ENCODE data around the gene DISP3.

The DISP3 gene

DNA sequence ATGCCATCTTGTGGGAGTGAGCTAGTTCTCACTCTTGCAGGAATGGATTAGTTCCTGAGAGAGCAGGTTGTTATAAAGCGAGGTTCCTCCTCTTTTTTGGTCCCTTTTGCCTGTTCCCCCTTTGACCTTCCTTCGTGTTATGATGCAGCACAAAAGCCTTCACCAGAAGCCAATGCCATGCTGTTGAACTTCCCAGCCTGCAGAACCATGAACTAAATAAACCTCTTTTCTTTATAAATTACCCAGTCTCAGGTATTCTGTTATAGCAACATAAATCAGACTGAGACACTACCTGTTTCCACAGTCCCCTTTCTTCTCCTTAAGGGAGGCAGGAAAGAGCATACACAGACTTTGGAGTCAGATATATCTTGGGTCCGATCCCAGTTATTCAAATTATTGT, 25.6 kb downstream of the DISP3 start:
- no peak for DNase-seq (ENCODE audit: low read depth)
- Histone ChIP-seq H3K9ac (ENCODE audit: low read length) (no peak overlapping the region), H3K4me1 (ENCODE audit: control insufficient read depth, insufficient read depth, low read length) (no peaks in the 10 kb centered on the region), H3K36me3 (ENCODE audit: control insufficient read depth, insufficient read depth, low read length, severe bottlenecking) (no peaks in the 10 kb centered on the region), H3K27me3 (replicated peaks; ENCODE audit: control insufficient read depth, insufficient read depth, low read length) (peaks cover 6% of the 10 kb centered on the region), H3K4me3 (ENCODE audit: low read length) (no peak overlapping the region), H3K9me3 (ENCODE audit: control insufficient read depth, low read length) (peaks cover 79% of the 10 kb centered on the region)

DNA sequence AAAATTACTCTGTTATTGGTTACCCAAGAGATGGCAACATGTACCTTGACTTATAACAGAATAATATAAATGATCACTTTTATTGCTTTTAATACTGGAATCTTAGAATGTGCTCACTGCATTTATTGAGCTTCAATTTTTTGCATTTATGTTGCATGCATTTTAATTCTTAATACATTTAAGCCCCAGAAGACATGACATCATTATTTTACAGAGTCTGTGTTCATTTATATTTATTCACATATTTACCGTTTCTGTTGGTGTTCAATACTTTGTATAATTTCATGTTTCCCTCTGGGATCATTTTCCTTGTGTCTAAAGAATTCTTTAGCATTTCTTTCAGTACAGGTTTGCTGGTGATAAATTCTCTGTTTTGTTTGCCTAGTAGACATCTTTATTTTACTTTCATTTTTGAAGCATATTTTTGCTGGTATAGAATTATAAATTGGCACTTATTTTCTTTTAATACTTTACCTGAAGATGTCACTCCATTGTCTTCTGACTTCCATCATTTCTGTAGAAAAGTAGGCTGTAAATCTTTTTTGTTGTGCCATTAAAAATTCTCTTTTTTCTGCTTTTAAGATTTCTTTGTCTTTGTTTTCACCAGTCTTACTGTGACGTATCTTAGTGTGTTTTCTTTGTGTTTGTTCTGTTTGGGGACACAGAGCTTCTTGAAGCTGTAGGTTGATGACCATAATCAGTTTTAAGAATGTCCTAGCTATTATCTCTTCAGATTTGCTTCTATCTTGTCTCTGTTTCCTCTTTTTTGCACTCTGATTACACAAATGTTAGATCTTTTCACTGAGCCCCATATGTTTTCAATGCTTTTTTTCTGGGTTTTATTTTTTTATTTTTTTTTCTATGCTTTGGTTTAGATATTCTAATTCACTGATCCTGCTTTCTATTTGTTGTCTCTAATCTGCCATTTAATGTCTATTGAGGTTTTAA, 26.9 kb downstream of the DISP3 start:
- Histone ChIP-seq H3K9ac (ENCODE audit: low read length) (no peak overlapping the region), H3K27me3 (replicated peaks; ENCODE audit: control insufficient read depth, insufficient read depth, low read length) (no peaks in the 10 kb centered on the region), H3K4me3 (ENCODE audit: low read length) (no peak overlapping the region), H3K36me3 (ENCODE audit: control insufficient read depth, insufficient read depth, low read length, severe bottlenecking) (no peaks in the 10 kb centered on the region), H3K9me3 (ENCODE audit: control insufficient read depth, low read length) (peaks cover 82% of the 10 kb centered on the region), H3K4me1 (ENCODE audit: control insufficient read depth, insufficient read depth, low read length) (no peaks in the 10 kb centered on the region)
- DNase-seq (ENCODE audit: low read depth), result no peak

DNA sequence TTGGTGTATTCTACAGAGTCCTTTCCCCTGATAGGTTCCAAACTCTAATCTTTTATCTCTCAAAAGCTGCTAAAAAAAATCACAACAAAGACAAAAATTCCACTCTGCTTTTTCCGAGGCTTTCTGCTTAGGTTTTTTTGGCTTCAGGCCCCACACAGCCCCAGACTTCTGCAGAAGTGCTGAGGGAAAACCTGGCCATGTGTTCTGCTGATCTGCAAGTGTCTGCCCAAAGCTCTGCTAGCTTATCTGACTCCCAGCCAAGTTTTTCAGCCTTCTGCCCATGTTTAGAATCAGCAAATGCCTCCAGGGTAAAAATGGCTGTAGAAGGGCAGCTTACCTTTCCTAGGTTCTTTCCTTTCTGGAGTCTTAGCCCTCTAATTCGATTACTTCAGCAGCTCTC, 28.4 kb downstream of the DISP3 start:
- no peaks in the 10 kb centered on the region for H3K27me3 ChIP-seq (replicated peaks; ENCODE audit: control insufficient read depth, insufficient read depth, low read length)
- no peaks in the 10 kb centered on the region for H3K36me3 ChIP-seq (ENCODE audit: control insufficient read depth, insufficient read depth, low read length, severe bottlenecking)
- no peak for DNase-seq (ENCODE audit: low read depth)
- peaks cover 77% of the 10 kb centered on the region for H3K9me3 ChIP-seq (ENCODE audit: control insufficient read depth, low read length)
- H3K4me3 ChIP-seq (ENCODE audit: low read length), result peak overlapping the region; percentile 27
- H3K4me1 ChIP-seq (ENCODE audit: control insufficient read depth, insufficient read depth, low read length), result no peaks in the 10 kb centered on the region
- no peak overlapping the region for H3K9ac ChIP-seq (ENCODE audit: low read length)

DNA sequence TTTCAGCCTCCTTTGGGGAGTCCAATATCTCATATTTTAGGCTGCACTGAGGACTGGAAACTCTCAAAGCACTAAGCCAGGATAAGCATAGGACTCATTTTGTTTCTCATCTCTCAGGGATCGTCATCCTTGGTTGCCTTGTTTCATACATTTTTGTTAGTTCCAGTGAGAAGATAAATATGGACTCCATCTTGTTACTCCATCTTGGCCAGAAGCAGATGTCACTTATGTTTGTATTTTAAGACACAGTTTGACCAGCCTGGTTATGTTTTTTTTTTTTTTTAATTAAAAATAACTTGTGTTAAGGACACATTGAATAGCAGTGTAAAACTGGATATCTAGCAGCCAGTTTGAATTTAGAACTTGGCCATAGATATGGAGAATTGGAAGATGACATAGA, 34.7 kb downstream of the DISP3 start:
- no peak for DNase-seq (ENCODE audit: low read depth)
- H3K36me3 ChIP-seq (ENCODE audit: control insufficient read depth, insufficient read depth, low read length, severe bottlenecking), result no peaks in the 10 kb centered on the region
- H3K9me3 ChIP-seq (ENCODE audit: control insufficient read depth, low read length), result peaks cover 16% of the 10 kb centered on the region
- no peak overlapping the region for H3K9ac ChIP-seq (ENCODE audit: low read length)
- no peak overlapping the region for H3K4me3 ChIP-seq (ENCODE audit: low read length)
- H3K4me1 ChIP-seq (ENCODE audit: control insufficient read depth, insufficient read depth, low read length), result no peaks in the 10 kb centered on the region
- H3K27me3 ChIP-seq (replicated peaks; ENCODE audit: control insufficient read depth, insufficient read depth, low read length), result peaks cover 3% of the 10 kb centered on the region

DNA sequence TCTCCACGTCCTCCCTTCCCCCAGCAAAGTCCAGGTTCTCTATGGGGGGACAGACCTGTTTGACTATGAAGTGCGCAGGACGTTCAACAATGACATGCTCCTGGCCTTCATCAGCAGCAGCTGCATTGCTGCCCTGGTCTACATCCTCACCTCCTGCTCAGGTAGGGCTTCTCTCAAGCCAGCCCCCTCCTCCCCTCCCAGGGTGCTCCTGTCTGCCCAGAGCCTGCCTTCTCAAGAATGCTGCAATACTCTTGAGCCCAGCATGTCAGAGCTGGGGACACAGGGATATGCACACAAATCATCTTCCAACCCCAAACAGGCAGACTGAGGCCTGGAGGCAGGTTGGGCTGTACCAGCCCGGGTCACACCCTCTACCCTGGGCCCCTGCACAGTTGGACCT, 35.4 kb downstream of the DISP3 start:
- Histone ChIP-seq H3K27me3 (replicated peaks; ENCODE audit: control insufficient read depth, insufficient read depth, low read length) (peaks cover 5% of the 10 kb centered on the region), H3K36me3 (ENCODE audit: control insufficient read depth, insufficient read depth, low read length, severe bottlenecking) (no peaks in the 10 kb centered on the region), H3K4me1 (ENCODE audit: control insufficient read depth, insufficient read depth, low read length) (no peaks in the 10 kb centered on the region), H3K4me3 (ENCODE audit: low read length) (no peak overlapping the region), H3K9ac (ENCODE audit: low read length) (no peak overlapping the region), H3K9me3 (ENCODE audit: control insufficient read depth, low read length) (peaks cover 10% of the 10 kb centered on the region)
- no peak for DNase-seq (ENCODE audit: low read depth)

DNA sequence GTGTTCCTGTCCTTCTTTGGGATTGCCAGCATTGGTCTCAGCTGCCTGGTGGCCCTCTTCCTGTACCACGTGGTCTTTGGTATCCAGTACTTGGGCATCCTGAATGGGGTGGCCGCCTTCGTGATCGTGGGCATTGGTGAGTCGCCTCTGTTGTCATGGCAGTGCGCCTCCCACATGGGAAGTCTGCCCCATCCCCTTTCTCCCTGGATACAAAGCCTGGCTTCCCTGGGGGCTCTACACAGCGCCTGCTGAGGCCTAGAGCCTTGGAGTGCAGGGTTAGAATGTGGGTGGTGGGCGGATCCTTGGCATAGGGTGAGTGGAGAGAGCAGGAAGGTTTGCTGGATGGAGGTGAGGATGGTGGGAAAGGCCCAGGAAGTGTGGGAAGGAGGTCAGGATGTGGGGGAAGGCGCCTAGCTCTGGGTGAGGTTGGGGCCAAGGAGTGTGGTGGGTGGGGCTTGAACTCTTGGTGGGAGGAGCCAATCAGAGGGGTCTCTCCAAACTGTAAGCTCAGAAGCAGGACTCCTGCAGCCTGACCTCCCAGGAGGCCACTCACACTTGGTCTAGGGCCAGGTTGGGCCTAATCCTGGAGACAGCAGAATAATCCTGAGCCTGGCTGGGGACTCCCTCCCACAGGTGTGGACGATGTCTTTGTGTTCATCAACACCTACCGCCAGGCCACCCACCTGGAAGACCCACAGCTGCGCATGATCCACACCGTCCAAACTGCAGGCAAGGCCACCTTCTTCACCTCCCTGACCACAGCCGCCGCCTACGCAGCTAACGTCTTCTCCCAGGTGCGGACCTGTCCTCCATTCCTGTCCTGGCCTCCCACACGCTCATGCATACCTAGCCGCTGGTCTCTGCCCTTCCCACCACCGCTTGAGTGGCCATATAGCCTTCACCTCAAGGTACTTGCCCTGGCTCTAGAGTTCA, 36.7 kb downstream of the DISP3 start:
- Histone ChIP-seq H3K27me3 (replicated peaks; ENCODE audit: control insufficient read depth, insufficient read depth, low read length) (peaks cover 5% of the 10 kb centered on the region), H3K9ac (ENCODE audit: low read length) (no peak overlapping the region), H3K9me3 (ENCODE audit: control insufficient read depth, low read length) (peaks cover 6% of the 10 kb centered on the region), H3K36me3 (ENCODE audit: control insufficient read depth, insufficient read depth, low read length, severe bottlenecking) (no peaks in the 10 kb centered on the region), H3K4me1 (ENCODE audit: control insufficient read depth, insufficient read depth, low read length) (no peaks in the 10 kb centered on the region), H3K4me3 (ENCODE audit: low read length) (no peak overlapping the region)
- no peak for DNase-seq (ENCODE audit: low read depth)

DNA sequence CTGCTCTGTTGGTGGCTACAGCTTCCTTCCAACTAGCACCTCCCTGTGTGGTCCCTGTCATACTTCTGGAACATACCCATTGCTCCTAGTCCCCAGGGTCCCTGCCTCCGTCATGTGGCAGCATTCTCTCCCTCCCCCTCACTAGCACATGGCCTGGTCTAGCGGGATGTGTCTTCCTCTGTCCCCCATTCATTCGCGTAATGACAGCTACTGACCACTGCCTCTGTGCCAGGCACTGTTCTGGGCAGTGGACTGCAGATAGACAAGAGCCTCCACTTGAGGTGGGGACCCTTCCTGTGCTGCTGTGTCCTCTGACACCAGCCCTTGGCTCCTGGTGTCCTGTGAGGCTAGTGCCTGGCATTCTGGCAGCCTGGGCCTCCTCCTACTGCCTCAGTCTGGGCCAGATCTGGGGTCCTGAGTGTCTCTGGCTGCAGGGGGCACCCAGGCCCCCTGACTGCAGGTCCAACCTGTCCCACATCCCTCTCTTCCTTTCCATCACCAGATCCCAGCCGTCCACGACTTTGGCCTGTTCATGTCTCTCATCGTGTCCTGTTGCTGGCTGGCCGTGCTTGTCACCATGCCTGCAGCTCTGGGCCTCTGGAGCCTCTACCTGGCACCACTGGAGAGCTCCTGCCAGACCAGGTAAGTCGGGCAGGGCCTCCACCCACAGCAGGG, 38.1 kb downstream of the DISP3 start:
- Histone ChIP-seq H3K4me3 (ENCODE audit: low read length) (no peak overlapping the region), H3K27me3 (replicated peaks; ENCODE audit: control insufficient read depth, insufficient read depth, low read length) (peaks cover 5% of the 10 kb centered on the region), H3K9me3 (ENCODE audit: control insufficient read depth, low read length) (no peaks in the 10 kb centered on the region), H3K4me1 (ENCODE audit: control insufficient read depth, insufficient read depth, low read length) (no peaks in the 10 kb centered on the region), H3K36me3 (ENCODE audit: control insufficient read depth, insufficient read depth, low read length, severe bottlenecking) (no peaks in the 10 kb centered on the region), H3K9ac (ENCODE audit: low read length) (no peak overlapping the region)
- DNase-seq (ENCODE audit: low read depth), result no peak

DNA sequence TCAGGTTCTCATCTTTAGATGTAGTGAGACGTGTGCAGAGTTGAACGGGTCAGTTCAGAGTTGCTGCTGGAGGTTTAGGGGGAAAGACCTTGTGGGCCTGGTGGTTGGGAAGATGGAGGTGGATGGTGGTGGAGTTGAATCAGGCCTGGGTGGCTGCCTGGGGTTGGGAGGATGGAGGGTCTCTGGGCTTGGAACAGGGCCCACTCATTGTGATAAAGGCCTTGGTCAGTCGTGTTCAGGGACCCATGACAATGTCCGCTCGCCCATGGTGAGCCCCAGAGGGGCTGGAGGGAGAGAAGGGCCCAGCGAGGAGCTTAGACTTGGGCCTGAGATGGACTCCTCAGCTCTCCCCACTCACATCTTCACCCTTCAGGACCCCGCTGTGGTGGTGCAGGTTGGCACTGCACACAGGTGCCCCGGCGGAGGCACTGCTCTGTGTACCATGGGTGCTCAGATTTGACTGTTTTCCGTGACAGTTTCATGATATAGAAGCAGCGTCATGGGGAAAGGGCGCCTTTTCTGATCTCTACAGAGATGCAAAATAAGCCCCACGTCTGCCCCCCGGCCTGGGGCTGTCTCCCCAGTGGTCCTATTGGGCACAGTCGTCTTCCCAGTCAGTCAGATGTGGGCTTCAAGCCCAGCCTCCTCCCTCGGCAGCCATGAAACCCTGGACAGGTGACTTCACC, 39.2 kb downstream of the DISP3 start:
- no peaks in the 10 kb centered on the region for H3K9me3 ChIP-seq (ENCODE audit: control insufficient read depth, low read length)
- no peaks in the 10 kb centered on the region for H3K36me3 ChIP-seq (ENCODE audit: control insufficient read depth, insufficient read depth, low read length, severe bottlenecking)
- peaks cover 5% of the 10 kb centered on the region for H3K27me3 ChIP-seq (replicated peaks; ENCODE audit: control insufficient read depth, insufficient read depth, low read length)
- DNase-seq (ENCODE audit: low read depth), result no peak
- H3K9ac ChIP-seq (ENCODE audit: low read length), result no peak overlapping the region
- H3K4me3 ChIP-seq (ENCODE audit: low read length), result no peak overlapping the region
- H3K4me1 ChIP-seq (ENCODE audit: control insufficient read depth, insufficient read depth, low read length), result no peaks in the 10 kb centered on the region

DNA sequence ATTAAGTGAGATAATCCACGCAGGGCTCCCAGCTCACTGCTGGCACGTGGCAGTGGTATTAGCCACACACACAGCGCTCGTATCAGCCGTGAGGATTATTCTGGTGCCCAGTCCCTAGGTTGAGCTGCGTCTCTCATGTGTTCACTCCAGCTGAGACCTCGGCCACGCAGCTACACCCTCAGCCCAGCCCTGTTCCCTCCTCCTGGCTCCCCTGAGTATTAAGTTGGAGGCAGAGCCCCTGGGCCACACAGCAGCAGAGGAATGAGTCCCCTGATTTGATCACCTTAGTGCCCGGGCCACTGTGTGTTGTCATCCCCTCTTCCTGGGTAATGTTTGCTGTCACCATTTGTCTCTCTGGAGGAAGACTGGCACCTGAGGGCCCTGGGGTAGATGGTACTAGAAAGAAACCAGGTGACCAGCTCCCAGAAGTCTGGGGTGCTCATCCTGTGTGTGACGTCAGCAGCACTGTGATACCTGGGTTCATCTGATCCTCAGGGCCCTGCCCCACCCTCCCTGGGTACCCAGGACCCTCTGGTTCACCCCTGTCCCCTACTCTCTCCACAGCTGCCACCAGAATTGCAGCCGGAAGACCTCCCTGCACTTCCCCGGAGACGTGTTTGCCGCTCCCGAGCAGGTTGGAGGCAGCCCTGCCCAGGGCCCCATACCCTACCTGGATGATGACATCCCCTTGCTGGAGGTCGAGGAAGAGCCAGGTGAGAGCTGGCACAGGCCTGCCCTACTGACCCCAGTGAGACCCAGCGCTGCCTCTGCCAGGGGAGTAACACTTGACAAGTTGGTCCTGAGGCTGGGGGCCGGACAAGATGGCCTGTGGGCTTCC, 40.1 kb downstream of the DISP3 start:
- no peak overlapping the region for H3K4me3 ChIP-seq (ENCODE audit: low read length)
- no peak overlapping the region for H3K9ac ChIP-seq (ENCODE audit: low read length)
- no peaks in the 10 kb centered on the region for H3K4me1 ChIP-seq (ENCODE audit: control insufficient read depth, insufficient read depth, low read length)
- H3K36me3 ChIP-seq (ENCODE audit: control insufficient read depth, insufficient read depth, low read length, severe bottlenecking), result no peaks in the 10 kb centered on the region
- H3K9me3 ChIP-seq (ENCODE audit: control insufficient read depth, low read length), result no peaks in the 10 kb centered on the region
- H3K27me3 ChIP-seq (replicated peaks; ENCODE audit: control insufficient read depth, insufficient read depth, low read length), result peaks cover 5% of the 10 kb centered on the region
- DNase-seq (ENCODE audit: low read depth), result no peak

DNA sequence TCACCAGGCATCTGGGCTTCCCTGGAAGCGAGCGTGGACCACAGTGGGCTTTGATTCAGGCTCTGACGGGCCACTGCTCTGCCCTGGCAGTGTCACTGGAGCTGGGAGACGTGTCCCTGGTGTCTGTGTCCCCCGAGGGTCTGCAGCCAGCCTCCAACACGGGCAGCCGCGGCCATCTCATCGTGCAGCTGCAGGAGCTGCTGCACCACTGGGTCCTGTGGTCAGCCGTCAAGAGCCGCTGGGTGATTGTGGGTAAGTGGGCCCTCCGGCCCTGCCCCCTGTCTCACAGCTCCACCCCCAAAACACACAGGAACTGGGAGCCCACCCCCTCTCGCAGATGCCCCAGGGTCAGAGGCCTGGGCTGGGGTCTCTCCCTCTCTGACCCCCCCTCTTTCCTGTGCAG, 40.7 kb downstream of the DISP3 start:
- Histone ChIP-seq H3K36me3 (ENCODE audit: control insufficient read depth, insufficient read depth, low read length, severe bottlenecking) (no peaks in the 10 kb centered on the region), H3K4me3 (ENCODE audit: low read length) (no peak overlapping the region), H3K9me3 (ENCODE audit: control insufficient read depth, low read length) (no peaks in the 10 kb centered on the region), H3K4me1 (ENCODE audit: control insufficient read depth, insufficient read depth, low read length) (no peaks in the 10 kb centered on the region), H3K27me3 (replicated peaks; ENCODE audit: control insufficient read depth, insufficient read depth, low read length) (peaks cover 5% of the 10 kb centered on the region), H3K9ac (ENCODE audit: low read length) (no peak overlapping the region)
- DNase-seq (ENCODE audit: low read depth), result no peak

Data from adipocyte (in vitro differentiated cells).